Peyer's patch (tissue), 4 donors: ENCODE measurements around the gene IMMP2L.

Source experiments
- POLR2A ChIP-seq, 2 donors: fragments of 450-650 bp; IDR thresholded peaks; one replicate each; pipeline ENCODE4 v1.5.1; 2017; ENCODE audit warnings: antibody characterized with exemption in 2 of 2, mild to moderate bottlenecking in 2 of 2, moderate library complexity in 2 of 2
- TF ChIP-seq, protein P1 (sequence below), 6 experiments: fragments of 450-650 bp in 4 of 6; fragments of 200-600 bp in 2 of 6; sonication (generic) in 1 of 6; IDR thresholded peaks; one replicate each; pipeline ENCODE4 v1.5.1; 2017 to 2019; ENCODE audit warnings: antibody characterized with exemption in 6 of 6, mild to moderate bottlenecking in 3 of 6, moderate library complexity in 1 of 6

DNA sequence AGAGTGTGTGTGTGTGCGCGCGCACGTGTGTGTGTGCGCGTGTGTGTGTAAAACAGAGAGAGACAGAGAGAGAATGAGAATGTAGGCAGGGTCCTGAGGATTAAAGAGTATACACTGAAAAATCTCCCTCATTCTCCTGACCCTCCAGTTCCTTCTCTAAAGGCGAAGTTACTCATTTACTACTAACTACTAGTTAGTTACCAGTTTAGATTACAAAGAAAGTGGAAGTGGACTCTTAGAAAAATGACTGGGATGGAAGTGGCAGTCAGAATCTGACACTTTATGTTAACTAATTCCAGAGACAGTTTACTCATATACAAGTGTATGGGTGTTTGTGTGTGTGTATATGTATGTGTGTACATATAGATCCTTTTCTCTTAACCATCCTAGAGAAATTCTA, 617.8 kb downstream of the IMMP2L start:
- TF ChIP-seq, protein P1, sequence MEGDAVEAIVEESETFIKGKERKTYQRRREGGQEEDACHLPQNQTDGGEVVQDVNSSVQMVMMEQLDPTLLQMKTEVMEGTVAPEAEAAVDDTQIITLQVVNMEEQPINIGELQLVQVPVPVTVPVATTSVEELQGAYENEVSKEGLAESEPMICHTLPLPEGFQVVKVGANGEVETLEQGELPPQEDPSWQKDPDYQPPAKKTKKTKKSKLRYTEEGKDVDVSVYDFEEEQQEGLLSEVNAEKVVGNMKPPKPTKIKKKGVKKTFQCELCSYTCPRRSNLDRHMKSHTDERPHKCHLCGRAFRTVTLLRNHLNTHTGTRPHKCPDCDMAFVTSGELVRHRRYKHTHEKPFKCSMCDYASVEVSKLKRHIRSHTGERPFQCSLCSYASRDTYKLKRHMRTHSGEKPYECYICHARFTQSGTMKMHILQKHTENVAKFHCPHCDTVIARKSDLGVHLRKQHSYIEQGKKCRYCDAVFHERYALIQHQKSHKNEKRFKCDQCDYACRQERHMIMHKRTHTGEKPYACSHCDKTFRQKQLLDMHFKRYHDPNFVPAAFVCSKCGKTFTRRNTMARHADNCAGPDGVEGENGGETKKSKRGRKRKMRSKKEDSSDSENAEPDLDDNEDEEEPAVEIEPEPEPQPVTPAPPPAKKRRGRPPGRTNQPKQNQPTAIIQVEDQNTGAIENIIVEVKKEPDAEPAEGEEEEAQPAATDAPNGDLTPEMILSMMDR (IDR thresholded peaks at IDR 0.05), result no peak
- TF ChIP-seq POLR2A (IDR thresholded peaks at IDR 0.05), result no peak
